ENCODE results near the gene LRP6.

DNA sequence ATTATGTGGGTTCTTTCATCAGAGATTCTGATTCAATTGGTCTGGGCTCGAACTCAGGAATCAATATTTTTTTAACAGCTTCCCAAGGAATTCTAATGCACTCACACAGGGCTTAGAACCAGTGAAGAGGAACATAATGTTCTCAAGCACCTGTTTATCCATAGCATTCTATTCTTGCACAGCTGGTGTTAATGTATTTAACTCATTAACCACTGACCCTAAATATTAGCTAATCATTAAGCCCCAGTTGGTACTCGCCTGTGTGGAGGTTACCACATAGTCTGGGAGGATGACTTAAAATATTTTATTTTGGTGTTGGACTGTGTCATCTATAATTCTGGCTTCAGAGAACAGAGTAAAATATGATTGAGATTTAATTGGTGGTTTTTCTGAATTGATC, 45.3 kb downstream of the LRP6 start:
- TF ChIP-seq POLR2A (IDR thresholded peaks at IDR 0.05) = no peak
- TF ChIP-seq, protein P1, sequence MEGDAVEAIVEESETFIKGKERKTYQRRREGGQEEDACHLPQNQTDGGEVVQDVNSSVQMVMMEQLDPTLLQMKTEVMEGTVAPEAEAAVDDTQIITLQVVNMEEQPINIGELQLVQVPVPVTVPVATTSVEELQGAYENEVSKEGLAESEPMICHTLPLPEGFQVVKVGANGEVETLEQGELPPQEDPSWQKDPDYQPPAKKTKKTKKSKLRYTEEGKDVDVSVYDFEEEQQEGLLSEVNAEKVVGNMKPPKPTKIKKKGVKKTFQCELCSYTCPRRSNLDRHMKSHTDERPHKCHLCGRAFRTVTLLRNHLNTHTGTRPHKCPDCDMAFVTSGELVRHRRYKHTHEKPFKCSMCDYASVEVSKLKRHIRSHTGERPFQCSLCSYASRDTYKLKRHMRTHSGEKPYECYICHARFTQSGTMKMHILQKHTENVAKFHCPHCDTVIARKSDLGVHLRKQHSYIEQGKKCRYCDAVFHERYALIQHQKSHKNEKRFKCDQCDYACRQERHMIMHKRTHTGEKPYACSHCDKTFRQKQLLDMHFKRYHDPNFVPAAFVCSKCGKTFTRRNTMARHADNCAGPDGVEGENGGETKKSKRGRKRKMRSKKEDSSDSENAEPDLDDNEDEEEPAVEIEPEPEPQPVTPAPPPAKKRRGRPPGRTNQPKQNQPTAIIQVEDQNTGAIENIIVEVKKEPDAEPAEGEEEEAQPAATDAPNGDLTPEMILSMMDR (IDR thresholded peaks at IDR 0.05) = no peak
